Skin of body (tissue), 2 donors: ENCODE measurements around the gene PHKG2. TPM values are rescaled to one million over a fixed set of nuclear protein-coding genes. Genes with fewer than 3 reads are reported as not detected.

Source experiments
- DNase-seq: peaks from one replicate; lab custom pipeline; 2025; lab: John Stamatoyannopoulos, UW
- total RNA-seq: library from RNA; depleted of rRNA; stranded (reverse); fragments of >200 nt; gene quantifications from one replicate; pipeline ENCODE4 v1.2.3, GENCODE V29; 2014

Gene PHKG2
- total RNA-seq, 1 donor from 2014 or later = 13.6 TPM

DNA sequence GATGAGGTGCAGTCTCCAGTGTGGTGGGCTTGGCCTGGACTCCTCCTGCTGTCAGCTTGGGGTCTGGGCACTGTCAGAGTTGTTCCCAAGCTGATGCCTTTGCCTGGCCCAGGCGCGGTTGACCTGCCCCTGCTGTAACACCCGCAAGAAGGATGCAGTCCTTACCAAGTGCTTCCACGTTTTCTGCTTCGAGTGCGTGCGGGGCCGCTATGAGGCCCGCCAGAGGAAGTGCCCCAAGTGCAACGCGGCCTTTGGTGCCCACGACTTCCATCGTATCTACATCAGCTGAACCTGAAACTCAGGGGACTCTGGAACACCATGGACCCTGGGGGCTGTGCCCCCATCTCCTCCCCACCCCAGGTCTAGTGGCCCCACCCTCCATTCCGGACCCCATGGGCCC lies 25.6 kb downstream of the PHKG2 start:
- DNase-seq = no peak

DNA sequence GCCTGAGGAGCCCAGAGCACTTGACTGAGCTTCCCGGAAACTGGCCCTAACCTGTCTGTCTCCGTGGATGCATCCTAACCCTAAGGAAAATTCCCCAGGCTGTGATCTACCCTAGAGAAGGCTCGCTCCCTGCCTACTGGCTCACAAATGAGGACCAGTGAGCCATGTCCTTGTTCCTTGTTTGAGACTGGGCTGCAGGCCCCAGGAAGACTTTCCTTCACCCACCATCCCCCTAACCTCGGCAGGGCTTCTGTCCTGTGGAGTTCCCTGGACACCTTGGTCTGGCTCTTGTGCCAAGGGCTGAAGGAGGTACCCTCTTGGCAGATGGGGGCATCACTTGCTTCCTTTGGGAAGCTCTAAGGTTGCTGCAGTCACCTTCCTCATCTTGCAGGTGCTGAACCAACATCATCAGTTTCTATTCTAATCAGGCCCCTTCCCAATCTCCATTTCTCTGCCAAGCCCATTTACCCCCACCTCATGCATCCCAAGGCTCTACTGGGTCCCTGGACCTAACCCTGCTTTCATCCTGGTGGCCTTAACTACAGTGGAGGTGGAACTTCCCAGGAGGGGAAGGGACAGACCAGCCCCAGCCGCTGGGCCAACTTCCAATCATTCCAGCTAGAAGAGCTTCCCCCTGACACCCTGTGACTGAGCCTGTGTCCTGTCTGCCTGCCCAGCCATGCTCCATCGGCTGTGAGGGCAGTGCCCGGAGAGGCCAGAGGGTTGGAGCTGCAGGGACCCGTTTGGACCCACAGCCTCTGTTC lies 26.3 kb downstream of the PHKG2 start:
- DNase-seq = no peak

- no peak for DNase-seq
Observed at GRCh38 chr16:30775131-30775391, 26.8 kb downstream of the PHKG2 start.

DNA sequence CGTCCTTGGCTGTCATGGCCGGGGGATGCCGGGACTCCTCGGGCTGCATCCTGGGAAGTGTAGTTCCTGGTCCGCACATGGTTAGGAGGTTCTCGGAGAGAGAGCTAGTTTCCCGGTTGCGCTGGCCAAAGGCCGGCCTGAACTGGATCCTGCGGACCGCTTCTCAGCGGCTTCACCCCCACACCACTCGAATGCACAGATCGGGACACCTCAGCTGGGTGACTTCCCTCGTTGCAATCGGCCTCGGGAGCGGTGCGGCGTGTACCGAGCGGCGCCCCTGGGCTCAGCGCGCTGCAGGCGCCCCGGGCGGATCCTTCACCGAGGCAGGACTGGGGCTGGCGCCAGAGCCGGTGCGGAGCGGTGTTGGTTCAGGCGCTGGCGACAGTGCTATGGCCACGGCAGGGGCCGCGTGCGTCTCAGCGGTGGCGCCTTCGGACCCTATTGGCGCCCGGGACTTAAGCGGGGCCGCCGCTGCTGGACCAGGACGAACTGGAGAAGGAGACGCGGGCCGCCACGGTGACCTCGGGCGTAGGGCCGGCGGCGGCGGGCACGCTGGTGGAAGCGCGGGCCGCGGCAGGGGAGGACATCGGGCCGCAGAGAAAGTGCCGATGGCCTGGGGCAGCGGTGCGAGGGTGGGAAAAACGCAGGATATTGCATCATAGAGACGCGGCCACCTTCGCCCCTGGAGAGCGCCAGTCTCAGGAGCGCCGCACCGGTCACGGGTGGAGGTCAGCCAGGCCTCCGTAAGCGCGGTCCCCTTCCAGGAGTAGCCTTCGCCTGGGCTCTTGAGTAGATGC lies 27.4 kb downstream of the PHKG2 start:
- peak; percentile 57 for DNase-seq

DNA sequence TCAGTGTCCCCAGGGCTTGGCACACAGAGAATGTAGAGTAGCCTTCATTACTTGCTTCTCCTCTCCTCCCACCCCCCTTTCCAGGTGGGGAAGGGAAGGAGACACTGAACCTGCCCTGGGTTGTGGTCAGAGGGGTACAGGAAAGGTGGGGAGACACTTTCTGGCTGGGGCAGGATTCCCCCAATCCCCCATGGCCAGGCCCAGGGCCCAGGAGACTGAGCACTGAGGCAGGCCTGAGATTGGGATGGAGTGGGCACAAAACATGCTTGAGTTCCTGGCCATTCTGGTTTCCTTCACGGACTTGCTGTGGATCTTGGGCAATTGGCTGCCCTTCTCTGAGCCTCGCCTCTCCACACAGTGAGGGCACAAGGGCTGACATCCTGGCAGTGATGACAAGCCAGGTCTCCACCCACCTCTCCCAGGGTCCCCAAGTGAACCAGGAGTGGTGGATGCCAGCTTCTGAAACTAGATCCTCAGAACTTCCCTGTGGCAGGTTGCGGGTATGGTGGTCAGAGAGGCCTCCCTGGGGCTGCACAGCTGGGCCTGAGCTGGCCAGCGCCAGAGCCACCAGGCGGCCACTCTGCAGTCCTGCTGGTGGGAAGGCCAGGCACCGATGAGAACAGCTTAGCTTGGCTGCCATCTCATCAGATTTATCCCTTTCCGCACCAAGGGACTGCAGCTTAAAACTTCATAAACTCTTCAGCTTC lies 29.5 kb downstream of the PHKG2 start:
- DNase-seq = no peak

DNA sequence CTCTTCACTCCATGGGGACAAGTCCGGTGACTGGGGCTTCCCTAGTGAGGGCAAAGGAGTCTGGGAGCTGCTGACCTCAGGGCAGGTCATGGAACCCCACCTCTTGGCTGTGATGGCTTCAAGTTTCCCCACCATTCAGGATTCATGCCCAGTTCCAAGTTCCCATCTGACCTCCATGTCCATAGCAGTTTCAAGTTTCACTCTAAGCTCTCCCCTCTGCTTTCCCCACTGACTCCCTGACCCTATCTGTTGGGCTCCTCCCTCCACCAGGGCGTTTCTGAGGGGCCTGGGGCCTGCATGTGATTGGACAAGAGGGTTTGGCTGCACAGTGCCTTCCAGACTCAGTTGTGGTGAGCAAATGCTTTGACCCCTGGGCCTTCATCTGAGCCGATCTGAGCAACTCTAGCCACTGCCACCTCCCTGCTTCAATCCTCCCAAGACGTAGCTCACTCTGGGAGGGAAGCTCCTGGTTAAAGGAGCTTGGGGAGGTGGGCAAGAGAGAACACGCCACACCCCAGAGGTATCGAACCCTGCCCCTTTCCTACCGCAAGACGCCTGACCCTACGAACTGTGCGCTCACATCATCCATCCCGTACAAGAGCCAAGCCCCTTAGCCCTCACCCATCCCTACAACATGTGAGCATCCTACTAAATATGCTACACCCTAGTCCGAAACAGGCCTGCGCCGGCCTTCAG lies 30.5 kb downstream of the PHKG2 start:
- no peak for DNase-seq

- no peak for DNase-seq
Observed at GRCh38 chr16:30779596-30779995, 31.4 kb downstream of the PHKG2 start.

- no peak for DNase-seq
Observed at GRCh38 chr16:30780021-30780420, 31.8 kb downstream of the PHKG2 start.

DNA sequence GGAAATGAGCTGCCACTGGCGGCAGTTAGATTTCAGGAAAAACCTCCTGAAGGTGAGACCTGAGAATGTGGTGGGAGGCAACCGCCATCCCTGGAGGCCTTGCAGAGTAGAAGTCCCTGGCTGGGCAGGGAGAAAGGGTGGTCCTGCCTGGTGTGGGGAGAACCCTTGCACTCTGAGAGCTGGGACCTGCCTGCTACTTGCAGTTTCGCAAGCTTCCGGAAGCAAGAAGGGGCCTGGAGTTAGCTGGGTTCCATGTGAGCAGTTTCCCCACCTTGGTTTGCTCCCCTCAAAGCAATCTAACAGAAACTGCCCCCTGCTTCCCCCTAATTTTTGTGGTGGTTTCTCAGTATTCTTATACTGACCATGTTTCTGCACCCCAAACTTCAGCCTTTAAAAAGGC lies 32.3 kb downstream of the PHKG2 start:
- DNase-seq = no peak

DNA sequence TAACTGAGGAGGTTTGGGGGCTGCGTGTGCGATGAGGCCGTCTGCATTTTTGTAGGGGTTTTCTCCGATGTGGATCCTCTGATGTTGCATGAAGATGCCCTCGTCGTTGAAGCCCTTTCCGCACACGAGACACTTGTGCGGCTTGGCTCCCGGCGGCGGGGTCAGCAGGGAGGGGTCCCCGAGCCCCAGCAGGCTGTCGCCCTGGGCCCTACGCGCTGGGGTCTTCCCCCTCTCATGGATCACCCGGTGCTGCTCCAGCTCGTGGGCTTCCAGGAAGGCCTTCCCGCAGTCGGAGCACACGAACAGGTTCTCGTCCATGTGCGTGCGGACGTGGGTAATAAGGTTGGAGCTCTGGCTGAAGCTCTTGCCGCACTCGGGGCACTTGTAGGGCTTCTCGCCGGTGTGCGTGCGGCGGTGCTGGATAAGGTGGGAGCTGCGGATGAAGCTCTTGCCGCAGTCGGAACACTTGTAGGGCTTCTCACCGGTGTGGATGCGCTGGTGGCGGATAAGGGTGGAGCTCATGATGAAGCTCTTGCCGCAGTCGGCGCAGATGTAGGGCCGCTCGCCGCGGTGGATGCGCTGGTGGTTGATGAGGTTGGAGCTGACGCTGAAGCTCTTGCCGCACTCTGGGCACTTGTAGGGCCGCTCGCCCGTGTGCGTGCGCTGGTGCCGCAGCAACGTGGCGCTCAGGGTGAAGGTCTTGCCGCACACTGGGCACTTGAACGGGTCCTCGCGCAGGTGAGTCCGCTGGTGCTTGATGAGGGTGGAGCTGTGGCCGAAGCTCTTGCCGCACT lies 34.5 kb downstream of the PHKG2 start:
- DNase-seq = no peak

- no peak for DNase-seq
Observed at GRCh38 chr16:30783280-30784109, 35.3 kb downstream of the PHKG2 start.

DNA sequence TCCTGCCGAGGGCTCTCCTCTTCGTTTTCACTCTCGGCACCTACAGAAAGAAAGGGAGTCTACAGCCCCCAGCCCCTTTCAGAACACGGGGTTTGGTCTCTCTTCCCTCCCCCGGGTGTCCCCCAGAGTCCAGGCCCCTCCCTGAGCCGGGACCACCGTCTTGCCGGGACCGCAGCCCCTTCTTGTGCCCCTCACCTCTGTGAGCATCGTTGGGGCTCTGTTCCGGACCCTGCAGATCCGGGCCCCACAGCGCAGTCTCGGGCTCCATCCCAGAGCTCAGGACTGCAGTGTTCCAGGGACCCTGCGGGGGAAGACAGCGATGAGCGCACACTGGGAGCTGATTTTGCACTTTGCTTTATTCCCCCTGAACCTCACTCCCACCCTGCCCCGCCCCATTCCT lies 36.0 kb downstream of the PHKG2 start:
- DNase-seq = no peak

DNA sequence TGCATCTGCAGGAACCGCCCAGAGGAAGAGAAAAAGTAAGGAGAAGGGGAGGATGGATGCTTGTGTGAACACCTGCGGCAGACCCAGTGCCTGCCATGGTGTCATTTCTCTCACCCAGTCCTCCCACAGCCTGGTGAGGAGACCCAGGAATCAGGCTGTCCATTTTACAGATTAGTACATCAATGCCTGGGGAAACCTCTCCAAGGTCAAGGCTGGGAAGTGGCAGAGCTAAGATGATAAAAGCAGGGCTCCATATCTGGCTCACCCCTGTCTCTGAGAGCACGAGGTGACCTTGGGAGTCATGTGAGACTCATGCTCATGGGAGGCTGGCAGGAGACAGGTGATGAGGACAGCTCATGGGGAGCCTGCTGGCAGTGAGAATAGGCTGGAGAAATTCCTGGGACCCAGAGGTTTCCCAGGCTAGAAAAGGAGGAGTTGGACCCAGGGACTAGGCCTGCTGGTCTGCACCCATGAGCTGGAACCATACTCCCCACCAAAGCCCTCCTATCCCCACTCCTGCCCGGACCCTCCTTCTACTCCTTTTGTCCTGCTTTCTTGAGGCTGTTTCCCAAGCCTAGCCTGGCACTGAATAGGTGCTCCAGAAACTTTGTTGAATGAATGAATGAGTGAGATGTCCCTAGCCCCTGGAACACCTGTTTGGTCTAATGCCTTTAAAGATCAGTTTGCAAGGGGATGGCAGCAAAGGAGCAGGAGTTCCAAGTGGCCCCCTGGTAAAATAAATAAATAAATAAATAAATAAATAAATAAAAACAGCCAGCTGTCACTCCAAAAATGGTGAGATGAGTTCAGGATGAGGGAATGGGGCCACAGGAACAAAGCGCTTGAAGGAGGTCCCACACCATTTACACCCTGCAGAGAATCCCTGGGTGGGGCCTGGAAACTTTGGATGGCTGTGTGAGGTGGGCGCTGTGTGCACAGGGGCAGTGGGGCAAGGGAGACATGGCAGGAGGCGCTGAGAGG lies 37.2 kb downstream of the PHKG2 start:
- no peak for DNase-seq

DNA sequence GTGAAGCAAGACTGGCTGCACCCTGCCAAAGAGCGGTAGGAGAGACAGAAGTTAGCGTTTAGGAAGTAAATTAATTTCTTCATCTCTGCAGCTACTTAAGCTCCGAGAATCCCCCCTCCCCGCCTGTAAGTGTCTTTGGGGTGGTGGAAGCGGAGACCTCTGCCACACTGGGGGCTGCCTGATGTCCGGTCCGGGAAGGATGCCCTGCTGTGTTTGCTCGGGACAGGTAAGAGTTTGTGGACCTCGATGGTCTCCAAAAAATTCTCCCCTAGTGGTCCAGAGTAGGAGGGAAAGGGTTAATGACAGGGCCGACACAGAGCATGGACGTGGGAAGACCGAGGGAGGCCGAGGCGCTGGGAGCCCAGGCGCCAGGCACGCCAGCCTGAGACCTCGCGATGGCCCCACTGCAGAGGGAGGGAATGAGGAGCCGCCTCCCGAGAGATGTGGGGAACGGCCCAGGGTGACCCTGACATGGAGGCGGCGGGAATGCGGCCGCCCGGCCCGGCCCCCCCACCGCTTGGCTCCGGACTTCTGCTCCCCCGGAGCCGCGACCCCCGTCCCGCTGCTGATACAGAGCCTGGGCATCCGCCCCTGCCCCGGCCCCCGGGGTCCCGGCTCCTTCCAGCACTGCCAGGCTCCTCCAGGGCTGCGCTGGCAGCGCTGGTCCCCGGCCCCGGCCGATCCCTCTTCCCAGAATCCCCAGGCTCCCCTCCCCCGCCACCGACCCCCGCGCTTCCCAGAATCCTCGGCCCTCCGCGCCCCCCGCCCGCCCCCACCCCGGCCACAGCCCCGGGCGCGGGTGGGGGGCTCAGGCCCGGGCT lies 38.1 kb downstream of the PHKG2 start:
- no peak for DNase-seq

DNA sequence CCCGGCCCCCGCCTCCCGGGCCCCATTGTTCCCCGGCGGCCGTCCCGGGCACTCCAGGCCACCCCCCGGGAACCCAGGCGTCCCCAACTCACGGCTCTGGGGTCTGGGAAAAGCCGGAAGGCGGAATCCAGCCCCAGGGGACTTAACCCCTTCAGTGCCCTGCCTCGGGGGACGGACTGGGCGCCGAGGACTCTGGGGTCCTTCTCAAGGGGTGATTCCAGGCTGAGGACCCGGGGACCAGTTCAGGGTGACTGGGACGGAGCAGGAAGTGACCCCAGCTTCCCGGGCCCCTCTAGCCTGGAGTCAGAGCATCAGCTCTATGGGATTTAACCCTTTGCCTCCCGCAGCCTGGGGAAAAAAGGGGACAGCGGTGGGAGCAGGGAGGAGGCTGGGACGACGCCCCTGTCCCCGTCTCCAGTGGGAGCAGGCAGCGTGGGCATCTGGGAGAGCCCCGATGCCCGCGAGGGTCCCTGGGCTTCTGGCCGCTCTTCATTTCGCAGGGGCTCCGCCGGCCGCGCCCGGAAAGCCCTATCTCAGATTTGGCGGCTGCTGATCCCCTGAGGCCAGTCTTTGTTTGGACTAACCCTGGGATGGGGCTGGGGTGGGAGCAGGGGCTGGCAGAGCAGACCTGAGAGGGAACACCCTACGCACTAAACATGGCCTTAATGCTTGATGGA lies 38.8 kb downstream of the PHKG2 start, which contains the start of gene ZNF629:
ZNF629 (minus strand) TSS at position 270 of the 677 bp plus-strand sequence. CDS start 2,723 bp downstream, outside the sequence.
- DNase-seq = peak; percentile 38

GRCh38 chr16:30787613-30788378 lies 39.6 kb downstream of the PHKG2 start:
- no peak for DNase-seq
